Measurements from ENCODE around the gene WAPL. TPM values are rescaled to one million over a fixed set of nuclear protein-coding genes. Genes with fewer than 3 reads are reported as not detected.

The WAPL gene
- total and polyA plus RNA-seq, 2 donors: 16.1 to 66.7 TPM

GRCh38 chr10:86512137-86512536, 9.5 kb downstream of the WAPL start:
- H3K4me1 ChIP-seq (ENCODE audit: insufficient read depth): peaks cover 2% of the 10 kb centered on the region
- H3K27ac ChIP-seq (ENCODE audit: low read depth): no peak overlapping the region
- H3K36me3 ChIP-seq (ENCODE audit: insufficient read depth): peaks cover 3% of the 10 kb centered on the region
- H3K4me3 ChIP-seq (ENCODE audit: low read depth, low read length): no peak overlapping the region
- WGBS: 71% methylated on average over 2 of the region's 2 CpGs
- no peak for DNase-seq (ENCODE audit: extremely low spot score)

GRCh38 chr10:86511027-86511865, 10.3 kb downstream of the WAPL start:
- Histone ChIP-seq H3K27ac (ENCODE audit: low read depth) (no peak overlapping the region), H3K36me3 (ENCODE audit: insufficient read depth) (peaks cover under 1% of the 10 kb centered on the region), H3K4me1 (ENCODE audit: insufficient read depth) (peaks cover 2% of the 10 kb centered on the region), H3K4me3 (ENCODE audit: low read depth, low read length) (no peak overlapping the region)
- 93% methylated on average over 5 of the region's 5 CpGs for WGBS
- DNase-seq (ENCODE audit: extremely low spot score): no peak

GRCh38 chr10:86509145-86509544, 12.4 kb downstream of the WAPL start:
- no peak overlapping the region for H3K27ac ChIP-seq (ENCODE audit: low read depth)
- 92% methylated on average over 3 of the region's 3 CpGs for WGBS

GRCh38 chr10:86508217-86508616, 13.4 kb downstream of the WAPL start:
- no peak overlapping the region for H3K27ac ChIP-seq (ENCODE audit: low read depth)
- H3K36me3 ChIP-seq (ENCODE audit: insufficient read depth): no peaks in the 10 kb centered on the region
- 92% methylated on average over 6 of the region's 6 CpGs for WGBS

More at GRCh38 chr10:86509145-86509544, 12.4 kb downstream of the WAPL start:
- H3K36me3 ChIP-seq (ENCODE audit: insufficient read depth): no peaks in the 10 kb centered on the region
- DNase-seq (ENCODE audit: extremely low spot score): no peak
- H3K4me1 ChIP-seq (ENCODE audit: insufficient read depth): peaks cover under 1% of the 10 kb centered on the region
- H3K4me3 ChIP-seq (ENCODE audit: low read depth, low read length): no peak overlapping the region

GRCh38 chr10:86506499-86506898, 15.1 kb downstream of the WAPL start:
- no peaks in the 10 kb centered on the region for H3K36me3 ChIP-seq (ENCODE audit: insufficient read depth)
- 76% methylated on average over 4 of the region's 4 CpGs for WGBS
- no peak for DNase-seq (ENCODE audit: extremely low spot score)
- no peaks in the 10 kb centered on the region for H3K4me1 ChIP-seq (ENCODE audit: insufficient read depth)
- no peak overlapping the region for H3K4me3 ChIP-seq (ENCODE audit: low read depth, low read length)
- no peak overlapping the region for H3K27ac ChIP-seq (ENCODE audit: low read depth)

More at GRCh38 chr10:86508217-86508616, 13.4 kb downstream of the WAPL start:
- H3K4me3 ChIP-seq (ENCODE audit: low read depth, low read length): no peak overlapping the region
- DNase-seq (ENCODE audit: extremely low spot score): no peak
- H3K4me1 ChIP-seq (ENCODE audit: insufficient read depth): no peaks in the 10 kb centered on the region

GRCh38 chr10:86506062-86506461, 15.5 kb downstream of the WAPL start:
- DNase-seq (ENCODE audit: extremely low spot score): no peak
- 85% methylated on average over 2 of the region's 2 CpGs for WGBS
- H3K4me3 ChIP-seq (ENCODE audit: low read depth, low read length): no peak overlapping the region
- H3K4me1 ChIP-seq (ENCODE audit: insufficient read depth): no peaks in the 10 kb centered on the region
- no peak overlapping the region for H3K27ac ChIP-seq (ENCODE audit: low read depth)
- no peaks in the 10 kb centered on the region for H3K36me3 ChIP-seq (ENCODE audit: insufficient read depth)

- DNase-seq (ENCODE audit: extremely low spot score): no peak
- Histone ChIP-seq H3K27ac (ENCODE audit: low read depth) (no peak overlapping the region), H3K4me3 (ENCODE audit: low read depth, low read length) (no peak overlapping the region), H3K4me1 (ENCODE audit: insufficient read depth) (no peaks in the 10 kb centered on the region), H3K36me3 (ENCODE audit: insufficient read depth) (no peaks in the 10 kb centered on the region)
- 94% methylated on average over 10 of the region's 10 CpGs for WGBS
Measured at GRCh38 chr10:86504510-86504909, 17.1 kb downstream of the WAPL start.

- H3K4me1 ChIP-seq (ENCODE audit: insufficient read depth): no peaks in the 10 kb centered on the region
- no peak overlapping the region for H3K4me3 ChIP-seq (ENCODE audit: low read depth, low read length)
- no peak overlapping the region for H3K27ac ChIP-seq (ENCODE audit: low read depth)
- no peaks in the 10 kb centered on the region for H3K36me3 ChIP-seq (ENCODE audit: insufficient read depth)
- no peak for DNase-seq (ENCODE audit: extremely low spot score)
Measured at GRCh38 chr10:86500846-86501245, 20.7 kb downstream of the WAPL start.

GRCh38 chr10:86498598-86498997, 23.0 kb downstream of the WAPL start:
- DNase-seq (ENCODE audit: extremely low spot score): no peak
- no peak overlapping the region for H3K27ac ChIP-seq (ENCODE audit: low read depth)
- no peaks in the 10 kb centered on the region for H3K36me3 ChIP-seq (ENCODE audit: insufficient read depth)
- 88% methylated on average over 1 of the region's 1 CpG for WGBS
- H3K4me1 ChIP-seq (ENCODE audit: insufficient read depth): no peaks in the 10 kb centered on the region
- H3K4me3 ChIP-seq (ENCODE audit: low read depth, low read length): no peak overlapping the region

- DNase-seq (ENCODE audit: extremely low spot score): no peak
- Histone ChIP-seq H3K36me3 (ENCODE audit: insufficient read depth) (no peaks in the 10 kb centered on the region), H3K27ac (ENCODE audit: low read depth) (no peak overlapping the region), H3K4me3 (ENCODE audit: low read depth, low read length) (no peak overlapping the region), H3K4me1 (ENCODE audit: insufficient read depth) (no peaks in the 10 kb centered on the region)
- WGBS: 77% methylated on average over 3 of the region's 3 CpGs
Measured at GRCh38 chr10:86497621-86498020, 24.0 kb downstream of the WAPL start.

GRCh38 chr10:86489960-86490612, 31.5 kb downstream of the WAPL start:
- Histone ChIP-seq H3K27ac (ENCODE audit: low read depth) (no peak overlapping the region), H3K36me3 (ENCODE audit: insufficient read depth) (no peaks in the 10 kb centered on the region), H3K4me1 (ENCODE audit: insufficient read depth) (no peaks in the 10 kb centered on the region), H3K4me3 (ENCODE audit: low read depth, low read length) (no peak overlapping the region)
- no peak for DNase-seq (ENCODE audit: extremely low spot score)
- 97% methylated on average over 8 of the region's 8 CpGs for WGBS

GRCh38 chr10:86489071-86489810, 32.4 kb downstream of the WAPL start:
- no peak for DNase-seq (ENCODE audit: extremely low spot score)
- H3K27ac ChIP-seq (ENCODE audit: low read depth): no peak overlapping the region
- WGBS: 97% methylated on average over 1 of the region's 1 CpG
- no peak overlapping the region for H3K4me3 ChIP-seq (ENCODE audit: low read depth, low read length)
- H3K4me1 ChIP-seq (ENCODE audit: insufficient read depth): no peaks in the 10 kb centered on the region
- H3K36me3 ChIP-seq (ENCODE audit: insufficient read depth): no peaks in the 10 kb centered on the region

- Histone ChIP-seq H3K27ac (ENCODE audit: low read depth) (no peak overlapping the region), H3K36me3 (ENCODE audit: insufficient read depth) (no peaks in the 10 kb centered on the region), H3K4me3 (ENCODE audit: low read depth, low read length) (no peak overlapping the region), H3K4me1 (ENCODE audit: insufficient read depth) (no peaks in the 10 kb centered on the region)
- 94% methylated on average over 4 of the region's 4 CpGs for WGBS
- DNase-seq (ENCODE audit: extremely low spot score): no peak
Measured at GRCh38 chr10:86486856-86487255, 34.7 kb downstream of the WAPL start.

- Histone ChIP-seq H3K4me3 (ENCODE audit: low read depth, low read length) (no peak overlapping the region), H3K36me3 (ENCODE audit: insufficient read depth) (no peaks in the 10 kb centered on the region), H3K4me1 (ENCODE audit: insufficient read depth) (no peaks in the 10 kb centered on the region), H3K27ac (ENCODE audit: low read depth) (no peak overlapping the region)
- WGBS: 94% methylated on average over 8 of the region's 8 CpGs
- no peak for DNase-seq (ENCODE audit: extremely low spot score)
Measured at GRCh38 chr10:86483664-86484063, 37.9 kb downstream of the WAPL start.
